ENCODE measurements around the gene ITSN1.
A peak's percentile ranks its signal among the peaks of the same experiment; 100 is the strongest.

ITSN1 gene

GRCh38 chr21:33931799-33932390 is 289.6 kb downstream of the ITSN1 start:
- no peak for DNase-seq (ENCODE audit: low spot score)
- CTCF ChIA-PET, result interaction anchor here (0.6 to 1.1 kb wide), 2 partner anchors 16 to 595 kb away, joined by 3 read pairs; no protein-coding TSS in a partner anchor
- POLR2A ChIA-PET (ENCODE audit: low non-redundant PET), result no interaction called here
- H3K27ac ChIP-seq, result peak overlapping the region; percentile 86
- TF ChIP-seq CTCF (conservative IDR thresholded peaks at IDR 0.05; ENCODE audit: low read depth), result no peak

- no peak for DNase-seq (ENCODE audit: low spot score)
- ChIA-PET CTCF (interaction anchor here (0.9 to 1.1 kb wide), 2 partner anchors 8 to 15 kb away, joined by 3 to 4 read pairs; no protein-coding TSS in a partner anchor), POLR2A (ENCODE audit: low non-redundant PET) (no interaction called here)
- TF ChIP-seq CTCF (conservative IDR thresholded peaks at IDR 0.05; ENCODE audit: low read depth), result no peak
- H3K27ac ChIP-seq, result no peak overlapping the region
Measured at GRCh38 chr21:33932731-33933130, 290.4 kb downstream of the ITSN1 start.

- POLR2A ChIA-PET (ENCODE audit: low non-redundant PET), result no interaction called here
- H3K27ac ChIP-seq, result no peak overlapping the region; the same call in 1 of the 2 replicates
- no peak for DNase-seq (ENCODE audit: low spot score)
- no peak for TF ChIP-seq CTCF (conservative IDR thresholded peaks at IDR 0.05; ENCODE audit: low read depth)
- CTCF ChIA-PET, result interaction anchor here (1.6 kb wide), 1 partner anchor 13 kb away, joined by 5 read pairs; no protein-coding TSS in a partner anchor
Measured at GRCh38 chr21:33936301-33937038, 294.2 kb downstream of the ITSN1 start.

- H3K27ac ChIP-seq, result no peak overlapping the region
- no peak for DNase-seq (ENCODE audit: low spot score)
- POLR2A ChIA-PET (ENCODE audit: low non-redundant PET), result no interaction called here
- CTCF ChIA-PET, result interaction anchor here (1.6 kb wide), 1 partner anchor 13 kb away, joined by 5 read pairs; no protein-coding TSS in a partner anchor
- TF ChIP-seq CTCF (conservative IDR thresholded peaks at IDR 0.05; ENCODE audit: low read depth), result no peak
Measured at GRCh38 chr21:33937146-33937545, 294.8 kb downstream of the ITSN1 start.

DNA sequence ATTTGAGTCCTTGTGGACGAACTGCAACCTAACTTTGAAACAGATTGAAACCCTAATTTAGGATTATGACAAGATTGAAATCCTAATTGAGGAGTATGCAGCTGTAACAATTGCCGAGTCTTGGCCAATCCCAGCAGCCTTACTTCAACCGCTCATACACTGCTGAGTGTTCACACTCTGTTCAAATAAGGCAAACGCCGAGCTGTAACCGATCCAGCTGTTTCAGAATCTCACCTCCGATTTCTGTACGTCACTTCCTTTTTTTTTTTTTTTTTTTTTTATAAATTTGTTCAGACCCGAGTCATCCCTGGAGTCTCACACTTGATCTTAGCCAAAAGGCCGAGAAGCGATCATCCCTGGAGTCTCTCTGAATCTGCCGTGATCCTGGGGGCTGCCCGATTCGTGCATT is 295.6 kb downstream of the ITSN1 start:
- TF ChIP-seq CTCF (conservative IDR thresholded peaks at IDR 0.05; ENCODE audit: low read depth), result no peak
- no peak for DNase-seq (ENCODE audit: low spot score)
- ChIA-PET POLR2A (ENCODE audit: low non-redundant PET) (no interaction called here), CTCF (interaction anchor here (0.6 to 0.7 kb wide), 2 partner anchors 97 to 243 kb away, joined by 3 to 4 read pairs; no protein-coding TSS in a partner anchor)
- no peak overlapping the region for H3K27ac ChIP-seq

GRCh38 chr21:33938381-33938780 is 296.1 kb downstream of the ITSN1 start:
- no peak for TF ChIP-seq CTCF (conservative IDR thresholded peaks at IDR 0.05; ENCODE audit: low read depth)
- POLR2A ChIA-PET (ENCODE audit: low non-redundant PET), result no interaction called here
- no peak overlapping the region for H3K27ac ChIP-seq
- DNase-seq (ENCODE audit: low spot score), result no peak
- CTCF ChIA-PET, result interaction anchor here (0.6 to 2.8 kb wide), 2 partner anchors 15 to 91 kb away, joined by 3 to 9 read pairs; no protein-coding TSS in a partner anchor

All from RWPE1 (cell line).